ENCODE data around the gene DPH1. TPM values are rescaled to one million over a fixed set of nuclear protein-coding genes. Genes with fewer than 3 reads are reported as not detected.
"Not testable (repeated sequence)": the region's sequence is repeated elsewhere in the genome, so short reads cannot be mapped to it uniquely, and the experiment has no call there.

Gene DPH1
- total RNA-seq, 1 donor from 2014 or later = 63.4 TPM

- no peaks in the 10 kb centered on the region for H3K4me1 Mint-ChIP-seq
- no peak for ATAC-seq (ENCODE audit: low read depth)
- H3K36me3 Mint-ChIP-seq (ENCODE audit: low read depth) = no peaks in the 10 kb centered on the region
- ChIA-PET CTCF (no interaction called here), POLR2A (no interaction called here)
- H3K27ac Mint-ChIP-seq = no peak overlapping the region
- H3K9me3 Mint-ChIP-seq = no peaks in the 10 kb centered on the region
- no peak overlapping the region for H3K4me3 Mint-ChIP-seq
- no peak for DNase-seq
- peaks cover 20% of the 10 kb centered on the region for H3K27me3 Mint-ChIP-seq
- intact Hi-C loops (cut with micrococcal nuclease) = no loop called here
- no peak for TF ChIP-seq CTCF (IDR thresholded peaks at IDR 0.05)
Observed at GRCh38 chr17:2009737-2010136, 20.2 kb upstream of the DPH1 start.

- H3K27ac Mint-ChIP-seq = no peak overlapping the region
- H3K36me3 Mint-ChIP-seq (ENCODE audit: low read depth) = no peaks in the 10 kb centered on the region
- no peak overlapping the region for H3K4me3 Mint-ChIP-seq
- intact Hi-C loops (cut with micrococcal nuclease) = no loop called here
- H3K27me3 Mint-ChIP-seq = peaks cover 30% of the 10 kb centered on the region
- H3K4me1 Mint-ChIP-seq = no peaks in the 10 kb centered on the region
- no peak for TF ChIP-seq CTCF (IDR thresholded peaks at IDR 0.05)
- no peak for DNase-seq
- H3K9me3 Mint-ChIP-seq = no peaks in the 10 kb centered on the region
- ChIA-PET CTCF (no interaction called here), POLR2A (no interaction called here)
- ATAC-seq (ENCODE audit: low read depth) = no peak
Observed at GRCh38 chr17:2011411-2012371, 18.3 kb upstream of the DPH1 start.

GRCh38 chr17:2012499-2012898, 17.5 kb upstream of the DPH1 start:
- no peaks in the 10 kb centered on the region for H3K9me3 Mint-ChIP-seq
- intact Hi-C loops (cut with micrococcal nuclease) = no loop called here
- ChIA-PET CTCF (no interaction called here), POLR2A (no interaction called here)
- no peak for TF ChIP-seq CTCF (IDR thresholded peaks at IDR 0.05)
- DNase-seq = no peak
- ATAC-seq (ENCODE audit: low read depth) = no peak
- H3K4me3 Mint-ChIP-seq = no peak overlapping the region
- peaks cover 28% of the 10 kb centered on the region for H3K27me3 Mint-ChIP-seq
- no peak overlapping the region for H3K27ac Mint-ChIP-seq
- no peaks in the 10 kb centered on the region for H3K36me3 Mint-ChIP-seq (ENCODE audit: low read depth)
- no peaks in the 10 kb centered on the region for H3K4me1 Mint-ChIP-seq

GRCh38 chr17:2013220-2013993, 16.5 kb upstream of the DPH1 start:
- CTCF ChIA-PET; POLR2A ChIA-PET; intact Hi-C loops (cut with micrococcal nuclease); H3K27ac Mint-ChIP-seq; DNase-seq; ATAC-seq (ENCODE audit: low read depth); H3K4me3 Mint-ChIP-seq; H3K36me3 Mint-ChIP-seq (ENCODE audit: low read depth); H3K9me3 Mint-ChIP-seq; H3K4me1 Mint-ChIP-seq: not testable (repeated sequence)
- H3K27me3 Mint-ChIP-seq = peaks cover 36% of the 10 kb centered on the region

- DNase-seq = no peak
- CTCF ChIA-PET = no interaction called here
- ATAC-seq (ENCODE audit: low read depth) = no peak
- H3K27me3 Mint-ChIP-seq = peaks cover 35% of the 10 kb centered on the region
- no peaks in the 10 kb centered on the region for H3K9me3 Mint-ChIP-seq
- H3K4me1 Mint-ChIP-seq = no peaks in the 10 kb centered on the region
- H3K4me3 Mint-ChIP-seq = no peak overlapping the region
- POLR2A ChIA-PET = no interaction called here
- no peak for TF ChIP-seq CTCF (IDR thresholded peaks at IDR 0.05)
- H3K27ac Mint-ChIP-seq = no peak overlapping the region
- intact Hi-C loops (cut with micrococcal nuclease) = no loop called here
- H3K36me3 Mint-ChIP-seq (ENCODE audit: low read depth) = no peaks in the 10 kb centered on the region
Observed at GRCh38 chr17:2013994-2014317, 16.0 kb upstream of the DPH1 start.
